NCI-H748 treated with DMSO at 0.1 percent for 48 hours (cell line): ENCODE results near the gene TCIRG1.

Experiments used
- DNase-seq: peaks from one replicate; lab custom pipeline; 2025; lab: John Stamatoyannopoulos, UW

Gene TCIRG1

GRCh38 chr11:68016904-68017817, 21.7 kb upstream of the TCIRG1 start:
- DNase-seq, result no peak

GRCh38 chr11:68017980-68018729, 20.7 kb upstream of the TCIRG1 start:
- DNase-seq, result no peak

GRCh38 chr11:68018730-68019190, 20.1 kb upstream of the TCIRG1 start:
- no peak for DNase-seq

- no peak for DNase-seq
These were observed 19.3 kb upstream of the TCIRG1 start for GRCh38 chr11:68019486-68019885.

GRCh38 chr11:68020575-68020974, 18.2 kb upstream of the TCIRG1 start:
- no peak for DNase-seq

GRCh38 chr11:68021167-68021787, 17.5 kb upstream of the TCIRG1 start:
- no peak for DNase-seq

GRCh38 chr11:68022531-68022930, 16.3 kb upstream of the TCIRG1 start:
- DNase-seq, result no peak

GRCh38 chr11:68024508-68024907, 14.3 kb upstream of the TCIRG1 start:
- no peak for DNase-seq

GRCh38 chr11:68025047-68025446, 13.8 kb upstream of the TCIRG1 start:
- no peak for DNase-seq

- no peak for DNase-seq
These were observed 12.3 kb upstream of the TCIRG1 start for GRCh38 chr11:68026391-68027105.

- DNase-seq, result no peak
These were observed 11.2 kb upstream of the TCIRG1 start for GRCh38 chr11:68027667-68028066.

GRCh38 chr11:68028802-68029545, 9.9 kb upstream of the TCIRG1 start:
- no peak for DNase-seq

GRCh38 chr11:68030318-68031143, 8.3 kb upstream of the TCIRG1 start, which contains the start of gene NDUFS8:
NDUFS8 (plus strand) TSS chr11:68030681; CDS start chr11:68032152, 1,471 bp downstream.
- peak; percentile 99 for DNase-seq

- no peak for DNase-seq
These were observed 7.7 kb upstream of the TCIRG1 start for GRCh38 chr11:68031144-68031464.

GRCh38 chr11:68032003-68032402, 6.8 kb upstream of the TCIRG1 start:
- DNase-seq, result no peak

GRCh38 chr11:68032997-68033707, 5.7 kb upstream of the TCIRG1 start:
- DNase-seq, result no peak

- no peak for DNase-seq
These were observed 5.1 kb upstream of the TCIRG1 start for GRCh38 chr11:68033708-68034045.

- DNase-seq, result no peak
These were observed 3.5 kb upstream of the TCIRG1 start for GRCh38 chr11:68035266-68035876.

- no peak for DNase-seq
These were observed 2.6 kb upstream of the TCIRG1 start for GRCh38 chr11:68036141-68036716.
